Ectodermal cell (in vitro differentiated cells): Measurements from ENCODE around the gene SHISAL1.

Experiments
- H3K27ac ChIP-seq: 2 replicates; pipeline ENCODE4 v1.7.0; 2013; ENCODE audit warnings: mild to moderate bottlenecking, low read depth, low read length; ENCODE audit not compliant: insufficient read depth, poor library complexity, severe bottlenecking
- H3K27me3 ChIP-seq: 2 replicates; pipeline ENCODE4 v1.7.0; 2013; ENCODE audit warnings: mild to moderate bottlenecking, low read length; ENCODE audit not compliant: insufficient read depth, control insufficient read depth, poor library complexity, severe bottlenecking
- H3K36me3 ChIP-seq: one replicate; pipeline ENCODE4 v1.7.0; 2013; ENCODE audit warnings: low read length; ENCODE audit not compliant: control insufficient read depth, insufficient read depth
- H3K4me1 ChIP-seq: one replicate; pipeline ENCODE4 v1.7.0; 2013; ENCODE audit warnings: low read length; ENCODE audit not compliant: control insufficient read depth, insufficient read depth
- H3K4me3 ChIP-seq: 2 replicates; pipeline ENCODE4 v1.7.0; 2013; ENCODE audit warnings: low read depth, low read length, control low read depth; ENCODE audit not compliant: insufficient read depth
- H3K9me3 ChIP-seq: 2 replicates; pipeline ENCODE4 v1.7.0; 2013; ENCODE audit warnings: mild to moderate bottlenecking, low read length, moderate library complexity; ENCODE audit not compliant: control insufficient read depth
- WGBS, 2 experiments: methylation state at CpG; one replicate each; pipeline ENCODE4 v1.1.7; 2013; ENCODE audit warnings: missing lambda C conversion rate in 2 of 2; 5-methylcytosine and 5-hydroxymethylcytosine counted together

Gene SHISAL1

DNA sequence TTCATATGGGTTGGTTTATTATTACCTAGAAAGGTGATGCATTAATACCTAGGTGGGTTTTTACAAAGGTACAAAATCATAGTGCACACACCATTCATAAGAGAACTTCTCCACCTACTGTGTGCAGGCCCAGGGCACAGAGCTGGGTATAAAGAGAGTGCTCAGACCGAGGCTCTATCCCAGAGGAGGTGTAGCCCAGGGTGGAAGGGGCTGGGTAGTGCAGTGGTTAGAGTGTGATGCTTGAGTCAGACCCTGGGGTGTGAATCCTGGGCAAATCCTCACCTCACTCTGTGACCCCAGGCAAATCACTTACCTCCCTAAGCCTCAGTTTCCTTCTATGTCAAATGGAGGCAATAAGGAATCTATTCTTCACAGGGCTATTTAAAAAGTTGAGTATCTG is 99.8 kb downstream of the SHISAL1 start:
- Histone ChIP-seq H3K27ac (no peak overlapping the region), H3K9me3 (no peaks in the 10 kb centered on the region), H3K4me1 (no peaks in the 10 kb centered on the region), H3K27me3 (no peaks in the 10 kb centered on the region), H3K36me3 (no peaks in the 10 kb centered on the region), H3K4me3 (no peak overlapping the region)
- 100% methylated on average over 1 of the region's 1 CpG for WGBS, 2 experiments

GRCh38 chr22:44211946-44212930 is 100.5 kb downstream of the SHISAL1 start:
- H3K4me1 ChIP-seq, result no peaks in the 10 kb centered on the region
- WGBS, 2 experiments, result 88 to 91% methylated on average over 12 of the region's 12 CpGs
- H3K36me3 ChIP-seq, result no peaks in the 10 kb centered on the region
- no peaks in the 10 kb centered on the region for H3K27me3 ChIP-seq
- no peaks in the 10 kb centered on the region for H3K9me3 ChIP-seq
- H3K4me3 ChIP-seq, result no peak overlapping the region
- H3K27ac ChIP-seq, result no peak overlapping the region

- 88 to 91% methylated on average over 6 of the region's 6 CpGs for WGBS, 2 experiments
- H3K27ac ChIP-seq, result no peak overlapping the region
Measured at GRCh38 chr22:44211256-44211945, 101.3 kb downstream of the SHISAL1 start.

GRCh38 chr22:44210722-44211121 is 102.0 kb downstream of the SHISAL1 start:
- Histone ChIP-seq H3K4me1 (no peaks in the 10 kb centered on the region), H3K9me3 (no peaks in the 10 kb centered on the region), H3K4me3 (no peak overlapping the region), H3K36me3 (no peaks in the 10 kb centered on the region), H3K27me3 (no peaks in the 10 kb centered on the region), H3K27ac (no peak overlapping the region)
- 90% methylated on average over 2 of the region's 4 CpGs for WGBS, 2 experiments

More at GRCh38 chr22:44211256-44211945, 101.3 kb downstream of the SHISAL1 start:
- no peaks in the 10 kb centered on the region for H3K4me1 ChIP-seq
- no peaks in the 10 kb centered on the region for H3K36me3 ChIP-seq
- H3K9me3 ChIP-seq, result no peaks in the 10 kb centered on the region
- H3K4me3 ChIP-seq, result no peak overlapping the region
- H3K27me3 ChIP-seq, result no peaks in the 10 kb centered on the region

DNA sequence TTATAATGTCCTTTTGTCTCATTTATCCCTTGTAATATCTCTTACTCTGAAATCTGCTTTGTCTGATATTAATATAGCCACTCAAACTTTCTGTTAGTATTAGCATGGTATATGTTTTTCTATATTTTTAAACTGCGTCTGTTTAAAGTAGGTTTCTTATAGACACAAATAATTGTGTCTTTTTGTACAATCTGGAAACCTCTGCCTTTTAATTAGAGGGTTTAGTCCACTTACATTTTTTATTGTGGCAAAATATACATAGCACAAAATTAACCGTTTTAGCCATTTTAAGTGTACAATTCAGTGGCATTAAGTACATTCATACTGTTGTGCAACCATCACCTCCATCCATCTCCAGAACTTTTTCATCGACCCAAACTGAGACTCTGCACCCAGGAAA is 103.4 kb downstream of the SHISAL1 start:
- WGBS, 2 experiments, result 81 to 93% methylated on average over 2 of the region's 3 CpGs
- Histone ChIP-seq H3K4me3 (no peak overlapping the region), H3K27ac (no peak overlapping the region), H3K27me3 (no peaks in the 10 kb centered on the region), H3K9me3 (no peaks in the 10 kb centered on the region), H3K36me3 (no peaks in the 10 kb centered on the region), H3K4me1 (no peaks in the 10 kb centered on the region)

GRCh38 chr22:44207981-44208317 is 104.8 kb downstream of the SHISAL1 start:
- WGBS, 2 experiments, result 87% methylated on average over 3 to 4 of the region's 4 CpGs
- no peaks in the 10 kb centered on the region for H3K27me3 ChIP-seq
- H3K4me3 ChIP-seq, result no peak overlapping the region
- H3K36me3 ChIP-seq, result no peaks in the 10 kb centered on the region
- H3K9me3 ChIP-seq, result no peaks in the 10 kb centered on the region
- no peaks in the 10 kb centered on the region for H3K4me1 ChIP-seq
- no peak overlapping the region for H3K27ac ChIP-seq

DNA sequence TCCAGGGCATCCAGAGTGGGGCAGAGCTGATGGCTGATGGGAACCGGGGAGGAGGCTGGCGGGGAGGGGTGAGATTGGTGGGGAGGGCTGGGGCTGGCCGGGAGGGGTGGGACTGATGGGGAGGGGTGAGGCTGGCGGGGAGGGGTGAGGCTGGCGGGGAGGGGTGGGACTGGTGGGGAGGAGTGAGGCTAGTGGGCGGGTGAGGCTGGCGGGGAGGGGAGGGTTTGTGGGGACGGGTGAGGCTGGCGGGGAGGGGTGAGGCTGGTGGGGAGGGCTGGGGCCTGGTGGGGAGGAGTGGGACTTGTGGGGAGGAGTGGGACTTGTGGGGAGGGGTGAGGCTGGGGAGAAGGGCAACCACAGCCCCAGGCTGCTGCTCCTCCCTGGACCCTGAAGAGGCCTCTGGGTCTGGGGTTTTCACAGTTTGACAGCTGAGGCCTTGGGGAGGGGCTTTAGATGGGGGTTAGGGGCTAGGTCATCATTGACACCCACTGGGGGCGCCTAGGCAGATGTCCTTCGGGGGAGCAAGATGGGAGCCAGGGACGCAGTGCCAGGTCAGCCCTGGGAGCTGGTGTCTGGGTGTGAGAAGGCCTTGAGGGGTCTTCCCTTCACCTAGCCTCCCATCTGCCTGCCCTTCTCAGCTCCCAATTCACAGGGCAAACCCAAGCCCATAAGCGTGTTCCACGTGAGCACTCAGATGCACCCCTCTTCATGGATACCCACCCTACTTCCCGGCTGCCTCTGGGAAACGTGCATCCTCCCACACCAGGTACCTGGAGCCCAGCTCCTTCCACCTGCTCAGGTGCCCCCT is 105.4 kb downstream of the SHISAL1 start:
- Histone ChIP-seq H3K4me1 (no peaks in the 10 kb centered on the region), H3K4me3 (no peak overlapping the region), H3K27me3 (no peaks in the 10 kb centered on the region), H3K36me3 (no peaks in the 10 kb centered on the region), H3K27ac (no peak overlapping the region), H3K9me3 (no peaks in the 10 kb centered on the region)
- WGBS, 2 experiments, result 82% methylated on average over 15 to 16 of the region's 16 CpGs

DNA sequence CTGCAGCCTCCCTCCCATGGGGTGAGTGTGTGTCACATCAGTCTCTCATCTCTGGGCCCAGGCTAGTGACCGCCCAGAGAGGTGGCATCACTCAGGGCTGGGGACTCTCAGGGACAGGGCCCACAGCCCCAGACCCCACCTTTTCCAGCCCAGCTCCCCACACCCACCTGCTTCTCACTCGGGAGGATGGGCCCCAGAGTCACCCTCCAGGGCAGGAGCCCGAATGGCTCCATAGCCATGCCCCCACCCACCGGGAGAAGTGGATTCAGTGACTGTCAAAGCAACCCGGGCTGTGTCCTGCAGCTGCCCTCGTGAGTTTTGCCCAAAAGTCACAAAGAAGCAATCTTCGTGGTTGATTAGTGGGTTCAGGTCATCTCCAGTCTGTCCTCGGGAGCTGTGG is 106.1 kb downstream of the SHISAL1 start:
- WGBS, 2 experiments, result 89% methylated on average over 8 of the region's 8 CpGs
- Histone ChIP-seq H3K27me3 (no peaks in the 10 kb centered on the region), H3K27ac (no peak overlapping the region), H3K36me3 (no peaks in the 10 kb centered on the region), H3K4me3 (no peak overlapping the region), H3K4me1 (no peaks in the 10 kb centered on the region), H3K9me3 (no peaks in the 10 kb centered on the region)

GRCh38 chr22:44206330-44206645 is 106.5 kb downstream of the SHISAL1 start:
- H3K36me3 ChIP-seq, result no peaks in the 10 kb centered on the region
- 87 to 94% methylated on average over 9 of the region's 9 CpGs for WGBS, 2 experiments

More at GRCh38 chr22:44206330-44206645, 106.5 kb downstream of the SHISAL1 start:
- Histone ChIP-seq H3K27ac (no peak overlapping the region), H3K4me1 (no peaks in the 10 kb centered on the region), H3K27me3 (no peaks in the 10 kb centered on the region), H3K9me3 (no peaks in the 10 kb centered on the region), H3K4me3 (no peak overlapping the region)
